IPS DF 19.7 (cell line): Measurements from ENCODE around the gene SLC15A5.

Experiments
- DNase-seq: peaks from one replicate; pipeline ENCODE4 v3.0.0-alpha.2; 2013; ENCODE audit warnings: low read depth, low spot score

The SLC15A5 gene

GRCh38 chr12:16175840-16176239 is 101.6 kb downstream of the SLC15A5 start:
- no peak for DNase-seq

GRCh38 chr12:16174282-16174681 is 103.2 kb downstream of the SLC15A5 start:
- DNase-seq, result no peak

DNA sequence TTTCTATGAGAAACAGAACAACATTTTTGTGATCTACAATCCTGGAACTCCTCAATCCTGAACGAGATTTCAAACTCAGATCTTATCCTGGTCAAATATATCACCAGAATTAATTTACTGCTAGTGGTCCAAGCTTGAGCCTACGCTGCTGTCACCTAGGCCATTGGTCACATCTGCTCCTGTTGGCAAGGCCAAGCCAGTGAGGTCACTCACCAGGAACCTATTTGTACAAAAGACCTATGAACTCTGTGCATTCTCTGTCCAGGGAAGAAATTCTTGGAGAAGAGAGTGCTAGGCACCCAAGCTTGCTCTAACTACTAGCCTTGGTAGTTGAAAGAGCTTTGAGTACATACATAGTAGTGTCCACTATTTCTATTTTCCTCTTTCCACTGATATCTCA is 106.1 kb downstream of the SLC15A5 start:
- no peak for DNase-seq

GRCh38 chr12:16168078-16168477 is 109.4 kb downstream of the SLC15A5 start:
- DNase-seq, result no peak

- DNase-seq, result no peak
Observed at GRCh38 chr12:16166563-16167470, 110.7 kb downstream of the SLC15A5 start.

GRCh38 chr12:16165506-16165905 is 112.0 kb downstream of the SLC15A5 start:
- peak; percentile 33 for DNase-seq

GRCh38 chr12:16163901-16164300 is 113.6 kb downstream of the SLC15A5 start:
- no peak for DNase-seq

- no peak for DNase-seq
Observed at GRCh38 chr12:16163146-16163545, 114.3 kb downstream of the SLC15A5 start.

DNA sequence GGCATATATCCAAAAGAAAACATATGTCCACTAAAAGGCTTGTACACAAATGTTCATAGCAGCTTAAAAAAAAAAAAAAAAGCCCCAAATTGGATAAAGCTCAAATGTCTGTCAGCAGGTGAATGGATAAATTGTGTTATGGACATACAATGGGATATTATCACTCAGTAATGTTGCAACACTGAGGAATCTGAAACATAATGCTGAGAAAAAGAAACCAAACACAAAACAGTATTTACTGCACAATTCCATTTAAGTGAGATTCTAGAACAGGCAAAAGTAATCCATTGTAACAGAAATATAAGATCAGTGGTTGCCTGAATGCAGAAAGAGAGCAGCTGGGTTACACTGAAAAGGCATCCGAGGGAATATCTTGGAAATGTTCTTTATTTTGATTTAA is 117.9 kb downstream of the SLC15A5 start:
- DNase-seq, result no peak

DNA sequence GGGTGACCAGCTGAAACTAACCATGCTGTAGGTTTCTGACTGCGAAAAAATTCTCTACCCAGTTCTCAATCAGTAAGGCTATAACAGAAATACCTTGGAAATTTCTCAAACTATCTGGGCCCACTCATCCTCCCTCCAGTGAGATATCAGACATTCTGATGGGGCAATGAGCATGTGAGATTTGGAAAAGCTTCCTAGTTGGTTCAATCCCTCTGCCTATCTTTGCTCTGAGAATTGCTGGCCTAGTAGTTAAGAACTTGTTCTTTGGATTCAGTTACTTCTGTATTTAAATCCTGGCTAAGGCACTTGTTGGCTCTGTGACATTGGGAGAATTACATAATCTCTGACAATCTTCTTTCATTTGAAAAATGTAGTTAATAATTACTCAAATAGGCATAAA is 119.4 kb downstream of the SLC15A5 start:
- DNase-seq, result no peak

GRCh38 chr12:16155938-16156337 is 121.5 kb downstream of the SLC15A5 start:
- DNase-seq, result no peak

DNA sequence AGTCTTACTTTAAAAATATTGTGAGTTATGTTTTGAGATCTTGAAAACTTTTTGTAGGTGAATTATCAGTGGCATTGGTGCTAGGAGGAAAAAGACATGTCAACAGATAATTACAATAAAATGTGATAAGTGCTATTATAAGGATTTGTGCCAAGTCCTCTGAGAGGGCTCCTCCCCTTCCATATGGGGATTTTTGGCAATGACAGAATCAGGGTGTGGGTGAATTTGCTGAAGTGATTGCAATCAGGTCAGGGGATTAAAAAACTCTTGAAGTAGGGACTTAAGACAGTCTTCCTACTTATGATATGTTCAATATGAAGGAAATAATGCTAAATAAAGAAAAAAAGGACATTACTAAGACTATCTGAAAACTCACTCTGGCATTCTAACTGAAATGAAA is 122.5 kb downstream of the SLC15A5 start:
- DNase-seq, result no peak

GRCh38 chr12:16152885-16153673 is 124.4 kb downstream of the SLC15A5 start:
- DNase-seq, result no peak

- DNase-seq, result no peak
Observed at GRCh38 chr12:16150276-16150675, 127.2 kb downstream of the SLC15A5 start.

- DNase-seq, result no peak
Observed at GRCh38 chr12:16148938-16149337, 128.5 kb downstream of the SLC15A5 start.
